ENCODE measurements around the gene PSG6.
"Not testable (repeated sequence)": the region's sequence is repeated elsewhere in the genome, so short reads cannot be mapped to it uniquely, and the experiment has no call there.

Gene PSG6

DNA sequence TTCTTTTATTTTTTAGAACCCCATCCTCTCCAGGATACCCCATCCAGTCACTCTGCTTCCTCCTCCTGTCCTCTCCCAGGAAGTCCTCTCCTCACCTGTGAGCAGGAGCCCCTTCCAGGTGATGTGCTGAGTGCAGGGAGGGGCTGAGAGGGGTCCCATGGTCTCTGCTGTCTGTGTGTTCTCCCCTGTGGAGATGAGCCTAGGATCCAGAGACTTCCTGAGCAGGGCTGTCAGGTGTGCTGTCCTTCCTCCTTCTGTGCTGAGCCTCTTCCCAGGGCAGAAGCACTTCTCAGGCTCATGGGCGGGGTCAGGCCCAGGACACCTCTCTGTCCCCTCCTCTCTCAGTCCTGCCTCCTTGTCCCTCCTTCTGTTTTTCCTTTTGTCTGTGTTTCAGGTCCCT, at the start of gene PSG6:
Gene PSG6, minus strand, starts transcription at position 261 of the 400 bp plus-strand sequence. Its CDS starts 102 bp downstream, at position 159.
- not testable (repeated sequence) for H4K20me1 ChIP-seq (ENCODE audit: insufficient read depth, low read length, poor library complexity, severe bottlenecking); H3F3A ChIP-seq (ENCODE audit: low read depth); H3K9me3 ChIP-seq (ENCODE audit: insufficient read depth, low read depth, low read length); H3K36me3 ChIP-seq (ENCODE audit: insufficient read depth, low read length); H2AFZ ChIP-seq (ENCODE audit: low read length); H3K27me3 ChIP-seq (ENCODE audit: insufficient read depth, low read length, poor library complexity, severe bottlenecking); H3K9me2 ChIP-seq (replicated peaks; ENCODE audit: low read depth, low read length); H3K4me1 ChIP-seq (ENCODE audit: insufficient read depth, low read length, poor library complexity, severe bottlenecking); H3K4me3 ChIP-seq (ENCODE audit: low read length, poor library complexity, severe bottlenecking); H3K4me2 ChIP-seq (ENCODE audit: low read depth, low read length, poor library complexity, severe bottlenecking); H3K9ac ChIP-seq (ENCODE audit: low read depth, low read length, poor library complexity, severe bottlenecking); H3K79me2 ChIP-seq (ENCODE audit: insufficient read depth, low read length)

DNA sequence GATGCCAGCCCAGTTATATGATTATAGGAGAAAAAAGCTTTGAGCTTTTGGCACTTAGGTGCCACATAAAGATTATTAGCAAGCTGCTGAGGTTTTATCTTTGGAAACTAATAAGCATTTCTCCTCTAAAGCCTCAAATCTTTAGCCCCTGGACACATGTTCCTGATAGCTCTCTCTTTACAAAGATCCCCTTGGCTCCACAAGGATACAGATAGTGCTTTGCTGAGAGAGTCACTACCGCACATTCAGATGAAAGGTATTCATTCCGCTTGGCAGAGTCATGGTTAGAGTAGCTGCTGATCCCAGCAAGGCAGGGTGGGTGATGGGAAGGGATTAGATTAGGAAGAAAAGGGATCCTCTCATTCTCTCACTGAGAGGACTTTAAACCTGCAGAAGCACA, 47.5 kb upstream of the PSG6 start:
- no peaks in the 10 kb centered on the region for H3K9me2 ChIP-seq (replicated peaks; ENCODE audit: low read depth, low read length)
- H3K4me1 ChIP-seq (ENCODE audit: insufficient read depth, low read length, poor library complexity, severe bottlenecking): no peaks in the 10 kb centered on the region
- no peaks in the 10 kb centered on the region for H3K27me3 ChIP-seq (ENCODE audit: insufficient read depth, low read length, poor library complexity, severe bottlenecking)
- no peaks in the 10 kb centered on the region for H3K79me2 ChIP-seq (ENCODE audit: insufficient read depth, low read length)
- H4K20me1 ChIP-seq (ENCODE audit: insufficient read depth, low read length, poor library complexity, severe bottlenecking): no peaks in the 10 kb centered on the region
- no peaks in the 10 kb centered on the region for H3K9me3 ChIP-seq (ENCODE audit: insufficient read depth, low read depth, low read length)
- no peaks in the 10 kb centered on the region for H3F3A ChIP-seq (ENCODE audit: low read depth)
- H3K4me3 ChIP-seq (ENCODE audit: low read length, poor library complexity, severe bottlenecking): no peak overlapping the region
- H3K4me2 ChIP-seq (ENCODE audit: low read depth, low read length, poor library complexity, severe bottlenecking): no peak overlapping the region
- no peak overlapping the region for H3K9ac ChIP-seq (ENCODE audit: low read depth, low read length, poor library complexity, severe bottlenecking)
- no peak for TF ChIP-seq EZH2phosphoT487 (IDR thresholded peaks at IDR 0.05; ENCODE audit: borderline replicate concordance)
- TF ChIP-seq, protein P1, sequence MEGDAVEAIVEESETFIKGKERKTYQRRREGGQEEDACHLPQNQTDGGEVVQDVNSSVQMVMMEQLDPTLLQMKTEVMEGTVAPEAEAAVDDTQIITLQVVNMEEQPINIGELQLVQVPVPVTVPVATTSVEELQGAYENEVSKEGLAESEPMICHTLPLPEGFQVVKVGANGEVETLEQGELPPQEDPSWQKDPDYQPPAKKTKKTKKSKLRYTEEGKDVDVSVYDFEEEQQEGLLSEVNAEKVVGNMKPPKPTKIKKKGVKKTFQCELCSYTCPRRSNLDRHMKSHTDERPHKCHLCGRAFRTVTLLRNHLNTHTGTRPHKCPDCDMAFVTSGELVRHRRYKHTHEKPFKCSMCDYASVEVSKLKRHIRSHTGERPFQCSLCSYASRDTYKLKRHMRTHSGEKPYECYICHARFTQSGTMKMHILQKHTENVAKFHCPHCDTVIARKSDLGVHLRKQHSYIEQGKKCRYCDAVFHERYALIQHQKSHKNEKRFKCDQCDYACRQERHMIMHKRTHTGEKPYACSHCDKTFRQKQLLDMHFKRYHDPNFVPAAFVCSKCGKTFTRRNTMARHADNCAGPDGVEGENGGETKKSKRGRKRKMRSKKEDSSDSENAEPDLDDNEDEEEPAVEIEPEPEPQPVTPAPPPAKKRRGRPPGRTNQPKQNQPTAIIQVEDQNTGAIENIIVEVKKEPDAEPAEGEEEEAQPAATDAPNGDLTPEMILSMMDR (conservative IDR thresholded peaks at IDR 0.05; ENCODE audit: low read length): no peak
- no peak overlapping the region for H2AFZ ChIP-seq (ENCODE audit: low read length)
- H3K36me3 ChIP-seq (ENCODE audit: insufficient read depth, low read length): no peaks in the 10 kb centered on the region

DNA sequence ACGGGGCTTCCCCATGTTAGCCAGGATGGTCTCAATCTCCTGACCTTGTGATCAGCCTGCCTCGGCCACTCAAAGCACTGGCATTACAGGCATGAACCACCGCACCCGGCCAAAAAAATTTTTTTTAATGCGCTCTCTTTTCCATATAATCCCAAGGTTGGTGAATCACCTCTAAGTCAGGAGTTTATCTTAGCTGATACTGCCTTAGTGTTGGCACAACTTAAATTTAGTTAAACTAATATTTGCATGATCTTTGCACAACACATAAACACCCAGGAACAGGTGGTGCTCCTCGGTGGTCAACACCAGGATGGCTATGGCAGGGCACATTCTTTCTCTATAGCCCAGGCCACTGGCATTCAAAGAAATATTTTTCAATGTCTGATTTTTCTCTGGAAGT, 43.4 kb upstream of the PSG6 start:
- no peaks in the 10 kb centered on the region for H3K27me3 ChIP-seq (ENCODE audit: insufficient read depth, low read length, poor library complexity, severe bottlenecking)
- no peaks in the 10 kb centered on the region for H4K20me1 ChIP-seq (ENCODE audit: insufficient read depth, low read length, poor library complexity, severe bottlenecking)
- H3K9me2 ChIP-seq (replicated peaks; ENCODE audit: low read depth, low read length): no peaks in the 10 kb centered on the region
- no peak overlapping the region for H3K4me2 ChIP-seq (ENCODE audit: low read depth, low read length, poor library complexity, severe bottlenecking)
- no peak overlapping the region for H3K9ac ChIP-seq (ENCODE audit: low read depth, low read length, poor library complexity, severe bottlenecking)
- TF ChIP-seq, protein P1 (conservative IDR thresholded peaks at IDR 0.05; ENCODE audit: low read length): no peak
- TF ChIP-seq EZH2phosphoT487 (IDR thresholded peaks at IDR 0.05; ENCODE audit: borderline replicate concordance): no peak
- no peaks in the 10 kb centered on the region for H3K4me1 ChIP-seq (ENCODE audit: insufficient read depth, low read length, poor library complexity, severe bottlenecking)
- H2AFZ ChIP-seq (ENCODE audit: low read length): no peak overlapping the region
- no peak overlapping the region for H3K4me3 ChIP-seq (ENCODE audit: low read length, poor library complexity, severe bottlenecking)
- no peaks in the 10 kb centered on the region for H3K36me3 ChIP-seq (ENCODE audit: insufficient read depth, low read length)
- H3K9me3 ChIP-seq (ENCODE audit: insufficient read depth, low read depth, low read length): no peaks in the 10 kb centered on the region
- no peaks in the 10 kb centered on the region for H3K79me2 ChIP-seq (ENCODE audit: insufficient read depth, low read length)
- H3F3A ChIP-seq (ENCODE audit: low read depth): no peaks in the 10 kb centered on the region

GRCh38 chr19:42952126-42952525, 34.4 kb upstream of the PSG6 start:
- H3K4me1 ChIP-seq (ENCODE audit: insufficient read depth, low read length, poor library complexity, severe bottlenecking); H3F3A ChIP-seq (ENCODE audit: low read depth); H3K79me2 ChIP-seq (ENCODE audit: insufficient read depth, low read length); H3K4me2 ChIP-seq (ENCODE audit: low read depth, low read length, poor library complexity, severe bottlenecking); H2AFZ ChIP-seq (ENCODE audit: low read length); H3K9me3 ChIP-seq (ENCODE audit: insufficient read depth, low read depth, low read length); H3K9me2 ChIP-seq (replicated peaks; ENCODE audit: low read depth, low read length); H3K27me3 ChIP-seq (ENCODE audit: insufficient read depth, low read length, poor library complexity, severe bottlenecking); H4K20me1 ChIP-seq (ENCODE audit: insufficient read depth, low read length, poor library complexity, severe bottlenecking); H3K9ac ChIP-seq (ENCODE audit: low read depth, low read length, poor library complexity, severe bottlenecking); H3K4me3 ChIP-seq (ENCODE audit: low read length, poor library complexity, severe bottlenecking); H3K36me3 ChIP-seq (ENCODE audit: insufficient read depth, low read length): not testable (repeated sequence)

DNA sequence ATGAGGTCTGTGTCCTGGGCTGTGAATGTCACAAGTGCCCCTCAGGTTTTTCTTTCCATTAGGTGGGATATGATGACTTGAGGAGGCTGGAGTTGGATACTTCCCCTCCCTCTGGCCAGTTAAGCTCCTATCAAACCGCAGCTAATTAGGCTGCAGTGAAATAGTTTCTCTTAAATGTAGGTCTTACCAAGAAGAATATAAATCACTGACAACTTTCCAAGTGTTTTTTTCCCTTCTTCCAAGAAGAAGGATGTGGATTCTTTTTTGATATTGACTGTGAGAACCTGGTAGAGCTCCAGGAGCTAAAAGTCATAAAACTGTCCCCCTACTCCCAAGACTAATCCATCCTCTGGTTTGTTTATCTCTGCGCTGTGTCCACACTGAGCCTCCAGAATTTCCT, 33.8 kb upstream of the PSG6 start:
- H2AFZ ChIP-seq (ENCODE audit: low read length); H3K4me1 ChIP-seq (ENCODE audit: insufficient read depth, low read length, poor library complexity, severe bottlenecking); H3K36me3 ChIP-seq (ENCODE audit: insufficient read depth, low read length); H3K9me3 ChIP-seq (ENCODE audit: insufficient read depth, low read depth, low read length); H3K9ac ChIP-seq (ENCODE audit: low read depth, low read length, poor library complexity, severe bottlenecking); H3K9me2 ChIP-seq (replicated peaks; ENCODE audit: low read depth, low read length); H4K20me1 ChIP-seq (ENCODE audit: insufficient read depth, low read length, poor library complexity, severe bottlenecking); H3K4me2 ChIP-seq (ENCODE audit: low read depth, low read length, poor library complexity, severe bottlenecking); H3K27me3 ChIP-seq (ENCODE audit: insufficient read depth, low read length, poor library complexity, severe bottlenecking); H3K79me2 ChIP-seq (ENCODE audit: insufficient read depth, low read length); H3F3A ChIP-seq (ENCODE audit: low read depth); H3K4me3 ChIP-seq (ENCODE audit: low read length, poor library complexity, severe bottlenecking): not testable (repeated sequence)

Data from Loucy (cell line).